ENCODE measurements around the gene ANXA9. TPM values are rescaled to one million over a fixed set of nuclear protein-coding genes. Genes with fewer than 3 reads are reported as not detected.
A peak's percentile ranks its signal among the peaks of the same experiment; 100 is the strongest.

Gene ANXA9
- total and polyA plus RNA-seq, 5 experiments from 2014 or later: 0.10 to 0.49 TPM; not detected in 3

- H3K27me3 Mint-ChIP-seq: no peaks in the 10 kb centered on the region
These were observed 53.1 kb downstream of the ANXA9 start for GRCh38 chr1:151035167-151035566.

GRCh38 chr1:151036356-151036755 is 54.3 kb downstream of the ANXA9 start, which contains the start of gene BNIPL:
Gene BNIPL, plus strand, starts transcription at chr1:151036586. Its CDS starts 140 bp downstream, at chr1:151036726.
- DNase-seq (no peak), ATAC-seq (no peak)
- Mint-ChIP-seq H3K9me3 (no peaks in the 10 kb centered on the region), H3K27ac (peak within 1 kb of the TSS; percentile 45 to 94 (median 78)), H3K27me3 (no peaks in the 10 kb centered on the region), H3K4me1 (peaks cover 3 to 34% (median 14%) of the 10 kb centered on the region in 4 donors), H3K36me3 (peaks cover 0 to 31% (median 7%) of the 10 kb centered on the region in 3 donors), H3K4me3 (no peak within 1 kb of the TSS)
- POLR2A ChIA-PET: interaction anchor here (0.5 to 0.8 kb wide), 2 partner anchors 13 to 145 kb away, joined by 3 read pairs; no protein-coding TSS in a partner anchor

More at GRCh38 chr1:151035167-151035566, 53.1 kb downstream of the ANXA9 start:
- ATAC-seq (no peak), DNase-seq (no peak)
- peaks cover 3 to 34% (median 14%) of the 10 kb centered on the region in 4 donors for H3K4me1 Mint-ChIP-seq
- H3K36me3 Mint-ChIP-seq: peaks cover 0 to 43% (median 9%) of the 10 kb centered on the region in 3 donors
- no peak overlapping the region for H3K4me3 Mint-ChIP-seq
- no peaks in the 10 kb centered on the region for H3K9me3 Mint-ChIP-seq
- peak overlapping the region; percentile 2 to 94 (median 64) for H3K27ac Mint-ChIP-seq
- POLR2A ChIA-PET: interaction anchor here (1.0 to 1.2 kb wide), 2 partner anchors 11 to 13 kb away, joined by 3 read pairs; partner anchors contain the start of gene C1orf56

GRCh38 chr1:151037032-151037431 is 54.9 kb downstream of the ANXA9 start:
- H3K27me3 Mint-ChIP-seq: no peaks in the 10 kb centered on the region
- H3K4me1 Mint-ChIP-seq: peaks cover 3 to 34% (median 14%) of the 10 kb centered on the region in 4 donors
- H3K27ac Mint-ChIP-seq: peak overlapping the region in 5 of 10 donors; percentile 15 to 82 (median 45)
- DNase-seq (no peak), ATAC-seq (no peak)
- no peaks in the 10 kb centered on the region for H3K9me3 Mint-ChIP-seq
- H3K36me3 Mint-ChIP-seq: peaks cover 0 to 25% (median 7%) of the 10 kb centered on the region in 3 donors
- POLR2A ChIA-PET: interaction anchor here (0.5 to 1.1 kb wide), 2 partner anchors 21 to 145 kb away, joined by 3 read pairs; no protein-coding TSS in a partner anchor
- no peak overlapping the region for H3K4me3 Mint-ChIP-seq

DNA sequence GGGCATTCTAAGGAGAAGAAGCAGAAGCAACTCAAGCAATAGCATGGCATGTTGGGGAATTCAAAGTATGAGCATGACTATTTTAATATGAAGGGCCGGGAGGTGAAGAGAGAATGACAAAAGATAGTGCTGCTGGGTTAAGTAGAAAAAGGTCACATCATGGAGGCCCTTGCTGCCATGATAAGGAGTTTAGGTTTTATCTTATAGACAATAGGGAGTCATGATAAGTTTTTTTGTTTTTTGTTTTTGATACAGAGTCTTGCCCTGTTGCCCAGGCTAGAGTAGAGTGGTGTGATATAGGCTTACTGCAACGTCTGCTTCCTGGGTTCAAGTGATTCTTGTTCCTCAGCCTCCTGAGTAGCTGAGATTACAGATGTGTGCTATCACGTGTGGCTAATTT is 57.4 kb downstream of the ANXA9 start:
- Mint-ChIP-seq H3K9me3 (no peaks in the 10 kb centered on the region), H3K36me3 (peaks cover 0 to 17% (median 6%) of the 10 kb centered on the region in 3 donors), H3K4me3 (no peak overlapping the region), H3K27ac (peak overlapping the region in 3 of 10 donors; percentile 35 to 53 (median 38)), H3K27me3 (no peaks in the 10 kb centered on the region), H3K4me1 (peaks cover 8 to 49% (median 22%) of the 10 kb centered on the region in 4 donors)
- POLR2A ChIA-PET: interaction anchor here (0.6 to 1.5 kb wide), 3 partner anchors 18 to 652 kb away, joined by 3 to 7 read pairs (median 5); no protein-coding TSS in a partner anchor
- DNase-seq (no peak), ATAC-seq (no peak)

DNA sequence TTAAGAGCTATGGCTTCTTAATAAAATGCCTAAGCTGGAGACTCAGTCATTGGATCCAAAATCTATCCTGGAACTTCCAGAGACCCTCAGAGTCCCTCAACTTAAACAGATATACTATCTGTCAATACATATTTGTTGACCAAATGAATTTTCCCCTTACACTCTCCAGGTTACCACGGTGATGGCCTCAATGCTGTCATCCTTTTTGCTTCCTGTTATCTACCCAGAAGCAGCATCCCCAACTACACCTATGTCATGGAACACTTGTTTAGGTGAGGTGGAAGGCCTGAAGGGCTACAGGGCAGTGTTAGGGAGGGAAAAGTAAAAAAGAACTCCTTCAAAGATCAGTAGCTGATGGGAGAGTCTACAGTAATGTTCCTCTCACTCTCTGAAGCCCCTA is 61.1 kb downstream of the ANXA9 start:
- H3K36me3 Mint-ChIP-seq: peaks cover 0 to 8% (median 5%) of the 10 kb centered on the region in 3 donors
- no peaks in the 10 kb centered on the region for H3K27me3 Mint-ChIP-seq
- DNase-seq (peak in 1 of 10 donors; percentile 6), ATAC-seq (no peak)
- H3K9me3 Mint-ChIP-seq: no peaks in the 10 kb centered on the region
- H3K27ac Mint-ChIP-seq: peak overlapping the region in 7 of 10 donors; percentile 12 to 81 (median 77)
- POLR2A ChIA-PET: interaction anchor here (0.7 to 9.7 kb wide), 5 partner anchors 9 to 28 kb away, joined by 3 to 264 read pairs (median 3); partner anchors contain the start of genes CDC42SE1 and MLLT11
- peaks cover 16 to 44% (median 32%) of the 10 kb centered on the region in 4 donors for H3K4me1 Mint-ChIP-seq
- no peak overlapping the region for H3K4me3 Mint-ChIP-seq

Other genes with a start within 250 kb of the ANXA9 start
- 10 to 100 TPM; 69.3 to 72.5 TPM for gene CTSS, start 216.5 kb upstream of the ANXA9 start, total RNA-seq
- gene CTSS, start 216.5 kb upstream of the ANXA9 start, polyA plus RNA-seq: 100 to 1,000 TPM; 111 to 137 (median 113) TPM
- 10 to 100 TPM in 1 of 2 experiments, 1 to 10 TPM in 1; 9.0 to 11.1 TPM for gene CTSK, start 174.0 kb upstream of the ANXA9 start, total RNA-seq
- gene CTSK, start 174.0 kb upstream of the ANXA9 start, polyA plus RNA-seq: under 1 TPM in 2 of 3 donors, not detected in 1; 0.21 to 0.84 TPM
- gene ARNT, start 105.7 kb upstream of the ANXA9 start, total RNA-seq: 10 to 100 TPM; 40.2 to 41.6 TPM
- 10 to 100 TPM; 16.8 to 25.6 (median 21.6) TPM for gene ARNT, start 105.7 kb upstream of the ANXA9 start, polyA plus RNA-seq
- gene CTXND2, start 95.2 kb upstream of the ANXA9 start, total RNA-seq: not detected
- not detected for gene CTXND2, start 95.2 kb upstream of the ANXA9 start, polyA plus RNA-seq
- 10 to 100 TPM; 82.6 to 95.2 TPM for gene SETDB1, start 55.9 kb upstream of the ANXA9 start, total RNA-seq
- 10 to 100 TPM in 2 of 3 donors, 1 to 10 TPM in 1; 9.9 to 17.5 (median 10.1) TPM for gene SETDB1, start 55.9 kb upstream of the ANXA9 start, polyA plus RNA-seq
- 100 to 1,000 TPM; 142 to 143 TPM for gene CERS2, start 7.5 kb upstream of the ANXA9 start, total RNA-seq
- gene CERS2, start 7.5 kb upstream of the ANXA9 start, polyA plus RNA-seq: 100 to 1,000 TPM; 110 to 129 (median 118) TPM
- gene MINDY1, start 24.6 kb downstream of the ANXA9 start, total RNA-seq: 10 to 100 TPM; 18.3 to 20.2 TPM
- 10 to 100 TPM in 1 of 3 donors, 1 to 10 TPM in 2; 2.7 to 12.6 (median 4.9) TPM for gene MINDY1, start 24.6 kb downstream of the ANXA9 start, polyA plus RNA-seq
- gene PRUNE1, start 26.2 kb downstream of the ANXA9 start, total RNA-seq: 10 to 100 TPM; 35.7 to 37.8 TPM
- gene PRUNE1, start 26.2 kb downstream of the ANXA9 start, polyA plus RNA-seq: 10 to 100 TPM; 53.2 to 55.1 (median 54.9) TPM
- gene BNIPL, start 54.3 kb downstream of the ANXA9 start, total RNA-seq: 1 to 10 TPM; 3.8 to 5.3 TPM
- gene BNIPL, start 54.3 kb downstream of the ANXA9 start, polyA plus RNA-seq: under 1 TPM in 2 of 3 donors, not detected in 1; 0.15 to 0.30 TPM
- gene C1orf56, start 65.5 kb downstream of the ANXA9 start, total RNA-seq: 1 to 10 TPM; 4.2 to 4.4 TPM
- gene C1orf56, start 65.5 kb downstream of the ANXA9 start, polyA plus RNA-seq: 1 to 10 TPM; 2.6 to 5.2 (median 4.5) TPM
- gene CDC42SE1, start 77.3 kb downstream of the ANXA9 start, total RNA-seq: 100 to 1,000 TPM; 482 TPM
- gene CDC42SE1, start 77.3 kb downstream of the ANXA9 start, polyA plus RNA-seq: 10 to 100 TPM; 77.9 to 89.3 (median 80.9) TPM
- gene MLLT11, start 78.1 kb downstream of the ANXA9 start, total RNA-seq: 1 to 10 TPM; 4.9 to 5.8 TPM
- gene MLLT11, start 78.1 kb downstream of the ANXA9 start, polyA plus RNA-seq: 1 to 10 TPM; 6.7 to 7.5 (median 7.4) TPM
- gene GABPB2, start 88.5 kb downstream of the ANXA9 start, total RNA-seq: 10 to 100 TPM; 39.6 to 43.8 TPM
- gene GABPB2, start 88.5 kb downstream of the ANXA9 start, polyA plus RNA-seq: 10 to 100 TPM in 1 of 3 donors, 1 to 10 TPM in 2; 4.8 to 16.4 (median 5.4) TPM
- gene SEMA6C, start 164.3 kb downstream of the ANXA9 start, total RNA-seq: 10 to 100 TPM; 10.6 to 13.2 TPM
- 1 to 10 TPM in 1 of 3 donors, under 1 TPM in 2; 0.57 to 1.1 (median 0.81) TPM for gene SEMA6C, start 164.3 kb downstream of the ANXA9 start, polyA plus RNA-seq
- 10 to 100 TPM; 31.5 to 33.1 TPM for gene TNFAIP8L2, start 174.4 kb downstream of the ANXA9 start, total RNA-seq
- gene TNFAIP8L2, start 174.4 kb downstream of the ANXA9 start, polyA plus RNA-seq: 10 to 100 TPM in 2 of 3 donors, 1 to 10 TPM in 1; 9.9 to 37.4 (median 11.7) TPM
- 1 to 10 TPM; 2.5 to 4.5 TPM for gene LYSMD1, start 183.6 kb downstream of the ANXA9 start, total RNA-seq
- gene LYSMD1, start 183.6 kb downstream of the ANXA9 start, polyA plus RNA-seq: under 1 TPM in 2 of 3 donors, not detected in 1; 0.23 to 0.30 TPM
- 10 to 100 TPM; 57.8 to 65.2 TPM for gene SCNM1, start 183.9 kb downstream of the ANXA9 start, total RNA-seq
- gene SCNM1, start 183.9 kb downstream of the ANXA9 start, polyA plus RNA-seq: 10 to 100 TPM; 53.7 to 74.2 (median 63.5) TPM
- gene TMOD4, start 193.7 kb downstream of the ANXA9 start, total RNA-seq: 1 to 10 TPM; 2.0 to 4.6 TPM
- gene TMOD4, start 193.7 kb downstream of the ANXA9 start, polyA plus RNA-seq: under 1 TPM in 2 of 3 donors, not detected in 1; 0.50 to 0.59 TPM
- gene VPS72, start 207.9 kb downstream of the ANXA9 start, total RNA-seq: 10 to 100 TPM; 58.3 to 68.9 TPM
- gene VPS72, start 207.9 kb downstream of the ANXA9 start, polyA plus RNA-seq: 10 to 100 TPM; 69.7 to 79.1 (median 70.9) TPM
- gene PIP5K1A, start 216.3 kb downstream of the ANXA9 start, total RNA-seq: 10 to 100 TPM; 52.5 to 55.8 TPM
- gene PIP5K1A, start 216.3 kb downstream of the ANXA9 start, polyA plus RNA-seq: 10 to 100 TPM in 2 of 3 donors, 1 to 10 TPM in 1; 8.5 to 11.0 (median 10.9) TPM